Measurements from ENCODE around the gene EXOC7. TPM values are rescaled to one million over a fixed set of nuclear protein-coding genes. Genes with fewer than 3 reads are reported as not detected.
A peak's percentile ranks its signal among the peaks of the same experiment; 100 is the strongest.

The EXOC7 gene
- total RNA-seq, 3 donors from 2014 or later: 91.4 to 103 (median 93.9) TPM

DNA sequence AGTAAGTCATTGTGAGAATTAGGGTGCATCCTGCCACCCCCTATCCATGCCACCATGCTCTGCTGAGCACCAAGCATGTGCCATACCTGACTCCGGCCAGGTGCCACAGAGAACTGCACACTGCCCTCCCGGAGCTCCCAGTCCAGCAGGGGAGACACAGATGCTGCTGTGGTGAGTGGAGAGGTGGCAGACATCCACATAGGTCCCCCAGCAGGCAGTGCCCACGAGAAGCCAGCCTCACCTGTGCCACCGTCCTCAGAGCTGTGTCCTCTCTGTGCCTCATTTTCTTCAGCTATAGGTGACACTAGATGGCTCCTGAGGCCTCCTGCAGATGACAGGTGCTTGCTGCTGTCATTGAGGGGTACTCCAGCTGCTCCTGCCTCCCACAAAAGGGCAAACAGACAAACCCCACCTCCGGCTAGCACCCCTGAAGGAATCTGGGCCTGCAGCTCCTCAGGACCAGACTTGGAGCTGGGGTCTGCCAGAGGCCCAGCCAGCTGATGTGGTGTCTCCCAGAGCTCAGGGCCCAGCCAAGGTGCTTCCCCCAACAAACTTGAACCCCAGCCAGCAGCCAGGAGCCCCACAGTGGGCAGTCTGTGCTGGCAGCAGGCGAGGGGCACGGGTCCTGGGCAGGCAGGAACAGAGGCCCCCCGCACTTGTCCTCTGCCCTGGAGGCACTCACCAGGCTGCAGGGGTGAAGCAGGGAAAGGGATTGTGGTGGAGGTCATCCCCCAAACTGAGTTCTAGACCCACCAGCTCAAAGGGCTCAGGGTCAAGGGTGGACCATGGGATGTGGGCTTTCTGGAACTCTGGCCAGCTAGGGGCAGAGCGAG lies 20.4 kb upstream of the EXOC7 start:
- H3K4me3 ChIP-seq: no peak overlapping the region
- H3K27ac ChIP-seq: no peak overlapping the region
- no peak for TF ChIP-seq POLR2AphosphoS5 (IDR thresholded peaks at IDR 0.05)
- TF ChIP-seq POLR2A (IDR thresholded peaks at IDR 0.05): no peak
- TF ChIP-seq, protein P1, sequence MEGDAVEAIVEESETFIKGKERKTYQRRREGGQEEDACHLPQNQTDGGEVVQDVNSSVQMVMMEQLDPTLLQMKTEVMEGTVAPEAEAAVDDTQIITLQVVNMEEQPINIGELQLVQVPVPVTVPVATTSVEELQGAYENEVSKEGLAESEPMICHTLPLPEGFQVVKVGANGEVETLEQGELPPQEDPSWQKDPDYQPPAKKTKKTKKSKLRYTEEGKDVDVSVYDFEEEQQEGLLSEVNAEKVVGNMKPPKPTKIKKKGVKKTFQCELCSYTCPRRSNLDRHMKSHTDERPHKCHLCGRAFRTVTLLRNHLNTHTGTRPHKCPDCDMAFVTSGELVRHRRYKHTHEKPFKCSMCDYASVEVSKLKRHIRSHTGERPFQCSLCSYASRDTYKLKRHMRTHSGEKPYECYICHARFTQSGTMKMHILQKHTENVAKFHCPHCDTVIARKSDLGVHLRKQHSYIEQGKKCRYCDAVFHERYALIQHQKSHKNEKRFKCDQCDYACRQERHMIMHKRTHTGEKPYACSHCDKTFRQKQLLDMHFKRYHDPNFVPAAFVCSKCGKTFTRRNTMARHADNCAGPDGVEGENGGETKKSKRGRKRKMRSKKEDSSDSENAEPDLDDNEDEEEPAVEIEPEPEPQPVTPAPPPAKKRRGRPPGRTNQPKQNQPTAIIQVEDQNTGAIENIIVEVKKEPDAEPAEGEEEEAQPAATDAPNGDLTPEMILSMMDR (IDR thresholded peaks at IDR 0.05): no peak
- no peaks in the 10 kb centered on the region for H3K36me3 ChIP-seq
- intact Hi-C loops (cut with DNase I; ENCODE audit: low total_unique reads): loop anchor here (1.0 kb wide), 1 partner anchor 154 kb away; no protein-coding TSS in a partner anchor
- no peaks in the 10 kb centered on the region for H3K9me3 ChIP-seq
- H3K27me3 ChIP-seq: no peaks in the 10 kb centered on the region
- H3K4me1 ChIP-seq: peaks cover 0 to 6% of the 10 kb centered on the region in 2 donors
- DNase-seq (ENCODE audit: low spot score in 2 of 2): no peak

- H3K27ac ChIP-seq: no peak overlapping the region
- intact Hi-C loops (cut with DNase I; ENCODE audit: low total_unique reads): loop anchor here (1.0 kb wide), 1 partner anchor 155 kb away; no protein-coding TSS in a partner anchor
- no peaks in the 10 kb centered on the region for H3K9me3 ChIP-seq
- DNase-seq (ENCODE audit: low spot score in 2 of 2): no peak
- H3K4me3 ChIP-seq: no peak overlapping the region
- H3K27me3 ChIP-seq: no peaks in the 10 kb centered on the region
- H3K36me3 ChIP-seq: no peaks in the 10 kb centered on the region
- H3K4me1 ChIP-seq: peaks cover 0 to 6% of the 10 kb centered on the region in 2 donors
- TF ChIP-seq, protein P1 (IDR thresholded peaks at IDR 0.05): no peak
- no peak for TF ChIP-seq POLR2A (IDR thresholded peaks at IDR 0.05)
- TF ChIP-seq POLR2AphosphoS5 (IDR thresholded peaks at IDR 0.05): no peak
Observed at GRCh38 chr17:76123191-76123499, 19.6 kb upstream of the EXOC7 start.

DNA sequence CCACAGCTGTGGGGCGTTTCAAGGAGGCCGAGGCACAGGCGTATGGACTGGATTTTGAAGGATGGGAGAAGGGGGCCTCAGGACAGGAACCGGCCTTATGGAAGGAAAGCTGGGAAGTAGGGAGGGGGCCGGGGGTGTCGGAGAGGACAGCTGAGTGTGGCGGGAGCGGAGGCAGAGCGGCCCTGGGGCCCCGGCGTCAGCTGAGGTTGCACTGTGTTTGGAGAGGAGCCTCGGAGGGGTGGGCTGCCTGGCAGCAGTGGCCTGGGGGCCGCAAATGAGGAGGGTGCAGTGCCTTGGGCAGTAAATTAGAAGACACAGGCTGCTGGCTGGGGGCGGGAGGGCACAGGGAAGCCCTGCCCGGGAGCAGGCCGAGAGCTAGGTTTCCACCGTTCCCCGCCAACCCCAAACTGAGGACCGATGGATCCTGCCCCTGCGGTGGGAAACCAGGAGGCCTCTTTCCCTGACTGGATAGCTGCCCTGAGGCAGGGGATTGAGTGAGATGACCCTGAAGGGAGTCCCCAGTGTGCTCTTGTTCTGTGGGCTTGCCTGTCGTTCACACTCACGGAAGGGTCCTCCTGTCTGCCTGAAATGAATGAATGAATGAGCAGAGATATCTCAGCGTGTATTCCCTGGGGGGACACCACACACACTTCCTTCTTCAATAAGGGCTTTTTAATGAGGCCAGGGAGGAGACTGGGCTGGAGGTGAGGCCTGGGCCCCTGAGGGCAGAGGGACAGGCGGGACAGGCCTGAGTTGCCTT lies 19.0 kb upstream of the EXOC7 start:
- no peak overlapping the region for H3K4me3 ChIP-seq
- H3K27me3 ChIP-seq: no peaks in the 10 kb centered on the region
- no peaks in the 10 kb centered on the region for H3K36me3 ChIP-seq
- no peak for DNase-seq (ENCODE audit: low spot score in 2 of 2)
- TF ChIP-seq POLR2A (IDR thresholded peaks at IDR 0.05) (no peak), POLR2AphosphoS5 (IDR thresholded peaks at IDR 0.05) (no peak)
- TF ChIP-seq, protein P1 (IDR thresholded peaks at IDR 0.05): no peak
- H3K27ac ChIP-seq: no peak overlapping the region
- no peaks in the 10 kb centered on the region for H3K9me3 ChIP-seq
- peaks cover 0 to 6% of the 10 kb centered on the region in 2 donors for H3K4me1 ChIP-seq
- intact Hi-C loops (cut with DNase I; ENCODE audit: low total_unique reads): loop anchor here (1.0 kb wide), 1 partner anchor 156 kb away; no protein-coding TSS in a partner anchor

DNA sequence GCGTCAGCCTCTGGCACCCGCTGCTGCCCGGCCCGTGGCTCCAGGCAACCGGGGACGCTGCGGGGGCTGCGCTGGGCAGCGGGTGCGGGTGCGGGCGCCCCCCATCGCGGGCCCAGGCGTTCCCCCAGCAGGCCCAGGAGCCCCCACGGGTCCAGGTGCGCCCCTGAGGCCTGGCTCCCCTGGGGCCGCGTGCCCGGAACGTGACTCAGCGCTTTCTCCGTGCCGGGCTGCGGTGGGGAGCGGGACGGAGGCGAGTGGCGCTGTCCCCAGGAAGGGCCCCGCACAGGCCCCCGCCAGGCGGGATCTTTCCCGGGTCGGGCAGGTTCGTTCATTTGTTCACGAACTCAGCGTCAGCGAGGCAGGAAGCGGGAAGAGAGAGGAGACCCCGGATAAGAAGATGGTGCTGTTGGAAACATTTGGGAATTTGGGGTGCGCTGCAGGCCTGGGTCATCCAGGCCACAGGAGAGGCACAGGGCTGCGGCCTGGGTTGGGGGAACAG lies 18.4 kb upstream of the EXOC7 start:
- H3K9me3 ChIP-seq: no peaks in the 10 kb centered on the region
- intact Hi-C loops (cut with DNase I; ENCODE audit: low total_unique reads): loop anchor here (1.0 kb wide), 1 partner anchor 152 kb away; no protein-coding TSS in a partner anchor
- no peaks in the 10 kb centered on the region for H3K36me3 ChIP-seq
- no peaks in the 10 kb centered on the region for H3K27me3 ChIP-seq
- peaks cover 0 to 6% of the 10 kb centered on the region in 2 donors for H3K4me1 ChIP-seq
- peak overlapping the region; percentile 37 to 67 (median 45) for H3K4me3 ChIP-seq
- TF ChIP-seq POLR2AphosphoS5 (IDR thresholded peaks at IDR 0.05) (no peak), POLR2A (IDR thresholded peaks at IDR 0.05) (no peak)
- TF ChIP-seq, protein P1 (IDR thresholded peaks at IDR 0.05): no peak
- DNase-seq (ENCODE audit: low spot score in 2 of 2): no peak
- H3K27ac ChIP-seq: peak overlapping the region; percentile 10 to 12

All from breast epithelium (tissue), 4 donors.